NCI-H2196 treated with DMSO at 0.1 percent for 48 hours (cell line): ENCODE data around the gene LIMD2.

Experiments used
- DNase-seq: peaks from one replicate; lab custom pipeline; 2025; ENCODE audit not compliant: unreplicated experiment; lab: John Stamatoyannopoulos, UW

LIMD2 gene

DNA sequence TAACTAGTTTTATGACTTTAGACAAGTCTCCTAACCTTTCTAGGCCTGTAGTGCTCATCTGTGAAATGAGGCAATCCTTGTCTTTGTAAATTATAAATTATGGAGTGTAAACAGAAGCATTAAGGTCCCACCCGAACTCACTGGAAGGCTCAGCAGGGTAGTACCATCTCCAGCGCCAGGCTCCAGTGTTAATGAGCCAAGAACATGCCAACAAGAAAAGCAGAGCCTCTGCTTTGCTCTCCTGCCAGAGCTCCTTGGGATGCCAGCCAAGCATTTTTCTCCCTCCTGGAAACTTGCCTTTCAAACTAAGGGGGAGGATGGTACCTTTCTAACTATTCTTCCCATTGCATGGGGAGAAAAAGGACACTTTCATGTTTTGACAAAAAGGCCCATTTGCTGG is 14.9 kb downstream of the LIMD2 start:
- no peak for DNase-seq

DNA sequence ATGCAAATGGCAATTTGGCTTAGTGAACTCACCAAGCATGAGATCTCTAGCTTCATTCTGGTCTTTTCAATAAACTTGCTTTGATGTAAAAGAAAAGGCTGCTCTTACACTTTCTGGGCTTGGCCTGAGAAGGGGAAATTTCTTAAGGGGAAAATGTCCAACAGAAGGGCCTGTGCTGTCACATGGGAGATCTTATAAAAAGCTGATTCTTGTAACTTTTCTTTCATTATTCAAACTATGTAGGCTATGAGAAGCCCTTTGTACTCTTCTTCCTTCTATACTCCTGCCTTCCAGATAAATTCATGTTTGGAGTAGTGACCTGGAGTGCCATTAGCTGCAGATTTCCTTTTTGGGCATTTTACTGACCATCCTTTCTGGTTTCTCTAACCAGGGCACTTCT is 16.9 kb downstream of the LIMD2 start:
- DNase-seq: no peak

DNA sequence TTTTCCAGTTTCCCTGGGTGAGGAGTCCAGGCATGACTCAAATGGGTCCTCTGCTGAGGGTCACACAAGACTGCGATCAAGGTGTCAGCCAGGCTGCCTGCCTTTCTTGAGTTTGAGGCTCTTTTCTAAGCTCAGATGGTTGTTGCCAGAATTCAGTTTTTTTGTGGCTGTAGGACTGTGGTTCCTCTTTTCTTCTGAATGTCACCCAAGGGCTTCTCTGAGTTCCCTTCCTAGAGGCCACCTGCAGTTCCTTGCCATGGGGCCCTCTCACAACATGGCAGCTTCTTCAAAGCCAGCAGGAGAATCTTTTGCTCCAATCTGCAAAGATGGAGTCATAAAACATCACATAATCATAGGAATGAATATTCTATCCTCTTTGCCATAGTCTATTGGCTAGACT is 17.5 kb downstream of the LIMD2 start:
- DNase-seq: no peak

GRCh38 chr17:63681530-63681929 is 18.4 kb downstream of the LIMD2 start:
- no peak for DNase-seq

DNA sequence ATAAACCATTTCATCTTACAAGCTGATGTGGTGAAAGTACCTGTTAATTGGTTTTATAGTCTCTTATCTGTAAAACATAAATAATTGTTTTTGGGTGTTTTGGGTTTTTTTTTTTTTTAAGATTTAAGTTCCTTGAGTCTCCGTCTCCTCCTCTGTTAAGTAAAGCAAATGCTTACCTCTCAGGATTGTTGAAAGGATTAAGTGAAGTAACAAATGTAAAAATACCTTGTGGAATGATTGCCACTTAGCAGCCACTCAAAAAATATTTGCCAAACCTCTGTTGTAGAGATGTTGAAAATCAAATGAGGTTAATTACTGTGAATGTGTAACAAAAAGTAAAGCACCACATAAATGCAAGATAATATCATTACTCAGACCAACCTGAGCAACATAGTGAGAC is 19.2 kb downstream of the LIMD2 start:
- no peak for DNase-seq

GRCh38 chr17:63679214-63679613 is 20.7 kb downstream of the LIMD2 start:
- DNase-seq: no peak

DNA sequence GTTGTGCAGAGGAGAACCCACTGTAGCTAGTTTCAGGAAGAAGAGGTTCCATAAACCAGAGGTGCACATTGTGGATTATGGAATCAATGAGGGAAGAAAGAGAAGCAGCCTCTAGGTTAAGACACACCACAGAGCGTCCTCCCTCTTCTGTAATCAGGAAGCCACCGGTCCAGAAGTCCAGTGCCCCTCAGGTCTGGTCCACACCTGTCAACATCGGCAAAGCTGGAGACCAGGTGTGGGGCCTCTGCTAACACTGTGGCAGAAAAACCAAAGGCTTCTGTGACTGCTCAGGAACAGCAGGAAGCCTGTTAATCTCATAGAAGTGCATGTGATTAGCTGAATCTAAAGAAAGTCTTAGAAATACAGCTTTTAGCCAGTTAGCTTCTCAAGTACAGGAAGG is 23.3 kb downstream of the LIMD2 start:
- DNase-seq: no peak

DNA sequence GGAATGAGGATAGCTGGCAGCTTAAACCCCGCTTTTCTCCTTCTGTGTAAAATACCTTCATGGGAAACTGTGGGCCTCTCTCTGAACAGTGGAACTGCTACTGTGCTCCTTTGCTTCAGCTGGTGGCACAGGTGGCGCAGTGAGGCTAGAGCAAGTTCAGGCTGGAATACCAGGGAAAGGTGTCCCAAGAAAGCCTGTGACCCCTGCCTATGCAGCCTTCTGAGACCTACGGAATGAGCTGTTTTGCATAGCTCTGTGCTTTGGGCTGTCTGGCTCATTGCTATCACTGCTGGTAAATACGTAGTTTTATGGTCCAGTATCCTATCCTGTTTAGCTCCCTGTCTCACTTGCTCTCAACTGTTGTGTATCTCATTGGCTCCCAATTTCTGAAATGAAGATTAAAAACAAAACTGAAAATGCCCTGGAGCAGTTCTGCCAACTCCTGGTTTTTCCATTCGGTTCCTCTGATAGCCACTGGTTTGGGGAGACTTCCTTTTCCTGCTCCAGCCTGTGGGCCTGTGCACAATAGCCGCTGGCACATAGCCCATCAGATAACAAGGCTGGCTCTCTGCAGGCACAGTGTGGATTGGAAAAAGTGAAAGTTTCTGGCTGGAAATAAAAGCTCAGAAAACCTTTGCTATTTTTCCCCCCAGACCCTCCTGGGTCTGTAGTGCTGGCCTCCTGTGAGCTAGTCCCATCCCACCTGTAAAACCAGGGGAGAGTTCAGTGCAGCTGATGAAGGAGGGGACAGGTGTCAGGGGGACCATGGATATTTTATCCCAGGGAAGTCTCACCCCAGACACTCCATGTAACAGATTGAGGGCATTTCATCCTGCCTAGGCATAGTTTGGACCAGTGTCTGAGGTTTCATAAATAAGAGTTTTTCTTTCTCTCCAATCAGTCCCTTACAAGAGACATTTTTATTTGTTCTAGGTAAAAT is 24.0 kb downstream of the LIMD2 start:
- DNase-seq: peak; percentile 82

- no peak for DNase-seq
Observed at GRCh38 chr17:63675231-63675606, 24.7 kb downstream of the LIMD2 start.

DNA sequence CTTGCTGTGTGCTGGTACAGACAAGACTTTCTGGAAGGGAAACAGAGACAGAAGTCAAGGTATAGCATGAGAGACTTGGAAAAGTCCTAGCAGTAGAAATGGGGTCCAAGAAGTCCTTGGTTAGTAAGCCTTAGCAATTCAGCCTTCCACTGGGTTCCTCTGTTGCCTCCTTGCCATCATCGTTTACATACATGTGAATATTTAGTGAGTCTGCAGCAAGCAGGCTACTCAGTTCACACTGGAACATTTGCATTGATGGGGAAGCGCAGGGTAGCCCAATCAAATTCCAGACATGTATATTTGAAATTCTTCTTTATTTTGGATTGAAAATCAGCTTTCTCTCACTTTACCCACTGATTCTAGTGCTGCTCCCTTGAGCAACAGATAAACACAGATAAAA is 27.1 kb downstream of the LIMD2 start:
- DNase-seq: no peak

- no peak for DNase-seq
Observed at GRCh38 chr17:63665527-63666214, 34.3 kb downstream of the LIMD2 start.

GRCh38 chr17:63659850-63660249 is 40.1 kb downstream of the LIMD2 start:
- DNase-seq: no peak

GRCh38 chr17:63658366-63658765 is 41.6 kb downstream of the LIMD2 start:
- no peak for DNase-seq

DNA sequence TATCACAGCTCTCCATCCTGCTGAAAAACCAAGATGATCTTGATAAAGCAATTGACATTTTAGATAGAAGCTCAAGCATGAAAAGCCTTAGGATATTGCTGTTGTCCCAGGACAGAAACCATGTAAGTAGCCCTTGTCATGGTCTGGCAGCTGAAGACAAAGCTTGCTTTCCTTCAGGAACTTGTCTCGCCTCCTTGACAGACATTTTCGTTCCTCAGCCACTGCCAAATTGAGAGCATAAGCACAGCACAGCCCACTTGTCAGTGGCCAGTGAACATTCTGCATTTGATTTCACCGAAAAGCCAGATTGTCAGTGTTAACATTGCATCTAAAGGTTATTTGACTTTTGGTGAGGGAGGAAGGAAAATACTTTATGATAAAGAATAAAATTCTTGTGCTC is 42.1 kb downstream of the LIMD2 start:
- no peak for DNase-seq

DNA sequence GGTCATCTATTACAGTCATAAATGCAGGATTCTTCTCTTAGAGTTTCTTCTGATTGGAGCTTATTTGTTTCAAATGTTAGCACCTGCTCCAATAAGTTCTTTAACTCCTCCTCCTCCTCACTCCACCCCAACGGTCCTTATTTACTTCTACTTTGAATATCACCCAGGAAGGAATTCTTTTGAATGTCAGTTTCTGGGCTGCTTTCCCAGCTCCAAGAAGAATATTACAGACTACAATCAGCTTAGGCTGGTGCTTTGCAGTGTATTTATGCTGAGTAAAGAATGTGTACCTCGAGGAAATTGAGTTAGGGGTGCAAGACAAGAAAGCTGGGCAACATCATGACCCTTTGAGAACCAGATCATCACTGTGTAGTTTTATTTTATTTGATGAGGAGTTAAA is 46.9 kb downstream of the LIMD2 start:
- no peak for DNase-seq

DNA sequence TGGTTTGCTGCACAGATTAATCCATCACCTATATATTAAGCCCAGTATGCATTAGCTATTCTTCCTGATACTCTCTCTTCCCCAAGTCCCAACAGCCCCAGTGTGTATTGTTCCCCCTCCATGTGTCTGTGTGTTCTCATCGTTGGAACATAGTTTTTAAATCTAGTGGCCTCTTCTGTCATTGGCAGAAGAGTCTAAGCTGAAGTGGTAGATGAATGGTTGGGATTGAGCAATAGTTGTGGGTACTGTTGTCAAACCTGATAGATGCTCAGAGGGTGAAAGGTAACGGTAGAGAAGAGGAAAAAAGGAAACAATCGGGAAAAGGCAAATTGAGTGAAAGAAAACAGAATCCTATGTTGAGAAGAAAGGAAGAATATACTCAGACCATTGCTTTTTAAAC is 47.8 kb downstream of the LIMD2 start:
- no peak for DNase-seq

DNA sequence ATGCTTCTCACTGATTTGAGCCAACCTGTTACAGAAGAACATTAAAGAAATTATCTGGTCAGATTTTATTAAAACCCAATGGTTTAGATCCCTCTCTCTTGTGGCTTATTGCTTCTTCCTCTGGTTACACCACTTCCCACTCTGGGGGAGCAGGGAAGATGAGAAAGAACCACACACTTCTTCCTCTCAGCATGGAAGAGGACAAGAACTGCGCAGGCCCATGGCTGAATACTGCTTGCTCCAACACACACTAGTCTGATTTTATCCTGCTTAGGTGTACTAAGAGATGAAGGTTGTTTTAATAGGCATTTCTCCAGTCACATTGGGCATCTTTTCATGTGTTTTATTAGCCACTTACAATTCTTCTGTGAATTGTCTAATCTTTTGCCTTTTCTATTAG is 50.1 kb downstream of the LIMD2 start:
- no peak for DNase-seq

DNA sequence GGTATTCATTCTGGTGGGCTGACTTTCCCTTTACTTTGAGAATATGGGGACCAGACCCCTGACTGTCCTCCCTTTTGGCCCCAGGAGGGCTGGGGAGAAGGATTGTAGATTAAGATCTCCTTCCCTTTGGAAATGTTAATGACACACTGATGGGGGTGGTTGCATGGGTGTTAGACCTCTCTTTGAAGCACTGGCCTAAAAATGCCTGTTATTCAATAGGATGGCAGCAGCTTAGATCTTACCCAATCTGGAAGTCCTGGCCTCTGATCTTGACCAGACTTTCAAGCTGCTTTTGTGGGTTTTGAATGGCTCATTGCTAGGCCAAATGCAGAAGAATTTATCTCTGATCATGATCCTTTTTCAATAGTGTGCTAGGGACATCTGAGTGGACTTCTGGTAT is 52.0 kb downstream of the LIMD2 start:
- DNase-seq: no peak

DNA sequence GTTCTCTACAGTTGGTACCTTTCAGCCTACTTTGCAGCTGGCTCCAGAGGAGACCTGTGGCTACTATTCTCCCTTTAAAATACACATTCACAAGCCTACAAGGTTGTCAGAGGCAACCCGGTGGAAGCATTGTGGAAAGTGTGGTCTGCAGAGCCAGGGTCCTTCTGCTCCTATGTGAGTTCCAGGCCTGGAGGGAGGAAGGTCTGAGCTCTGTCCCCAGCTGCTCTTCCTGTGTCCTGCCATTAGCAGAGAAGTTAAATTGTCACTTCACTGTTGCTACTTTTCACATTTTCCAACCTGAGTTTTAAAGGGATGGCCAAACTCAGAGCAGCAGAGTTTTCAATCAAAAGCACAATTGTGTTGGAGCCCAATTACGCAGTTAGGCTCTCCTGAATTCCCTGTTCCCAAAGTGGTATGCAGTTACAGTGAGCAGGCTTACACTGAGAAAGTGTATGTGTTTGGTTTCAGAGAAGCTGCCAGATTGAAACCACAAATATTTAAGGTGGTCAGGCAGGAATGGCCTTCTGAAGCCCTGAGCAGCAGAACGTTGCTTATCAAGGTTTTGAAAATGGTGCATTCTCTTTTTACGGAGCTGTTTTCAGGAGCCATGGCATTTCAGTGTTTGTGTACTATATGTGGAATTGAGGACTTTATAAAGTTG is 52.7 kb downstream of the LIMD2 start:
- DNase-seq: no peak

DNA sequence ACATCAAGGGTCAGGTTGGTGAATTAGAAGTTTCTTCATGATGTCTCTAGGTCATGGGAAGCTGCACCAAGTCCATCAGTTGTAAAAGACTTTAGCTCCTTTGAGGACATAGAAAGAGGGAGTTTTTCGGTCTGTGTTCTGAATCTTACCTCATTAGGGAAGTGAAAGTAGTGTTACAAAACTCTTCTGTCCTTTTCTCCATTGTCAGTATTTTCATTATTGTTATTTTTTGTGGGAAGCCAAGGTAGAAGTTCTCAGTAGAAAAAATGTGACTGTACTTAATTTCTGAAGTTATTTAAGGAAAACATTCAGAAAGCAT is 53.5 kb downstream of the LIMD2 start:
- no peak for DNase-seq
